ENCODE data around the gene AGPAT1.

- TF ChIP-seq CTCF (optimal IDR thresholded peaks at IDR 0.05 in 1 of 3, IDR thresholded peaks at IDR 0.05 in 1 of 3, conservative IDR thresholded peaks at IDR 0.05 in 1 of 3; ENCODE audit: extremely low read depth in 1 of 3, insufficient read depth in 2 of 3, low read length in 3 of 3) = no peak
- TF ChIP-seq EZH2 (IDR thresholded peaks at IDR 0.05; ENCODE audit: low read length) = no peak
These were observed 11.6 kb downstream of the AGPAT1 start, which contains the start of gene EGFL8 for GRCh38 chr6:32164295-32164694.

Data from keratinocyte (primary cell).